ENCODE data around the gene CCDC54. TPM values are rescaled to one million over a fixed set of nuclear protein-coding genes. Genes with fewer than 3 reads are reported as not detected.

The CCDC54 gene
- total RNA-seq, 1 experiment from 2014 or later, result not detected

DNA sequence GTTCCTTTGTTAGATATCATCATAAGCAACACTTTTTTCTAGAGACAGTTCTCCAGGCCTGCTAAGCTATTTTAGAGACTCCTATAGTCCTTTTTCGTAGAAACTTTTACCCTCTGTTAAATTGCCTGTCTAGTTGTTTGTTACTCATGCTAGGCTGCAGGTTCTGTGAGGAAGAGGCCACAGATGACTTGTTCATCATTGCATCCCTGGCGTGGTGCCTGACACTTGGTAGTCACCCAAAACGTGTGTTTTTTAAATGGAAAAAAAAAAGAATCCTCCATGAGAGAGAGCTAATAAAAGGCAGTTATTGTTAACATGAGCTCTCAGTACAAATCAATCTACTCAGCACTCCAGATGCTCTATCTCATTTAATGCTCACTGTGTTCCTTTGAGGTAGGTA lies 35.1 kb downstream of the CCDC54 start:
- no peak overlapping the region for H3K4me3 Mint-ChIP-seq
- no peaks in the 10 kb centered on the region for H3K4me1 Mint-ChIP-seq
- CTCF ChIA-PET, result interaction anchor here (1.7 to 2.5 kb wide), 4 partner anchors 9 to 177 kb away, joined by 6 to 13 read pairs (median 12); no protein-coding TSS in a partner anchor
- no peaks in the 10 kb centered on the region for H3K27me3 Mint-ChIP-seq (ENCODE audit: low read depth)
- POLR2A ChIA-PET, result interaction anchor here (1.1 kb wide), 1 partner anchor 142 kb away, joined by 3 read pairs; no protein-coding TSS in a partner anchor
- H3K9me3 Mint-ChIP-seq, result peaks cover 21% of the 10 kb centered on the region
- no peak for TF ChIP-seq ZNF396 (CRISPR knock-in tag; IDR thresholded peaks at IDR 0.05; ENCODE audit: borderline replicate concordance)
- TF ChIP-seq, protein P1, sequence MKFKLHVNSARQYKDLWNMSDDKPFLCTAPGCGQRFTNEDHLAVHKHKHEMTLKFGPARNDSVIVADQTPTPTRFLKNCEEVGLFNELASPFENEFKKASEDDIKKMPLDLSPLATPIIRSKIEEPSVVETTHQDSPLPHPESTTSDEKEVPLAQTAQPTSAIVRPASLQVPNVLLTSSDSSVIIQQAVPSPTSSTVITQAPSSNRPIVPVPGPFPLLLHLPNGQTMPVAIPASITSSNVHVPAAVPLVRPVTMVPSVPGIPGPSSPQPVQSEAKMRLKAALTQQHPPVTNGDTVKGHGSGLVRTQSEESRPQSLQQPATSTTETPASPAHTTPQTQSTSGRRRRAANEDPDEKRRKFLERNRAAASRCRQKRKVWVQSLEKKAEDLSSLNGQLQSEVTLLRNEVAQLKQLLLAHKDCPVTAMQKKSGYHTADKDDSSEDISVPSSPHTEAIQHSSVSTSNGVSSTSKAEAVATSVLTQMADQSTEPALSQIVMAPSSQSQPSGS (CRISPR knock-in tag; IDR thresholded peaks at IDR 0.05; ENCODE audit: borderline replicate concordance, low read depth), result no peak
- no peak for TF ChIP-seq PRRX2 (CRISPR knock-in tag; IDR thresholded peaks at IDR 0.05)
- no peak for TF ChIP-seq ZNF263 (CRISPR knock-in tag; IDR thresholded peaks at IDR 0.05; ENCODE audit: low read depth)
- no peak for TF ChIP-seq TEAD1 (CRISPR knock-in tag; IDR thresholded peaks at IDR 0.05)
- TF ChIP-seq, protein P2, sequence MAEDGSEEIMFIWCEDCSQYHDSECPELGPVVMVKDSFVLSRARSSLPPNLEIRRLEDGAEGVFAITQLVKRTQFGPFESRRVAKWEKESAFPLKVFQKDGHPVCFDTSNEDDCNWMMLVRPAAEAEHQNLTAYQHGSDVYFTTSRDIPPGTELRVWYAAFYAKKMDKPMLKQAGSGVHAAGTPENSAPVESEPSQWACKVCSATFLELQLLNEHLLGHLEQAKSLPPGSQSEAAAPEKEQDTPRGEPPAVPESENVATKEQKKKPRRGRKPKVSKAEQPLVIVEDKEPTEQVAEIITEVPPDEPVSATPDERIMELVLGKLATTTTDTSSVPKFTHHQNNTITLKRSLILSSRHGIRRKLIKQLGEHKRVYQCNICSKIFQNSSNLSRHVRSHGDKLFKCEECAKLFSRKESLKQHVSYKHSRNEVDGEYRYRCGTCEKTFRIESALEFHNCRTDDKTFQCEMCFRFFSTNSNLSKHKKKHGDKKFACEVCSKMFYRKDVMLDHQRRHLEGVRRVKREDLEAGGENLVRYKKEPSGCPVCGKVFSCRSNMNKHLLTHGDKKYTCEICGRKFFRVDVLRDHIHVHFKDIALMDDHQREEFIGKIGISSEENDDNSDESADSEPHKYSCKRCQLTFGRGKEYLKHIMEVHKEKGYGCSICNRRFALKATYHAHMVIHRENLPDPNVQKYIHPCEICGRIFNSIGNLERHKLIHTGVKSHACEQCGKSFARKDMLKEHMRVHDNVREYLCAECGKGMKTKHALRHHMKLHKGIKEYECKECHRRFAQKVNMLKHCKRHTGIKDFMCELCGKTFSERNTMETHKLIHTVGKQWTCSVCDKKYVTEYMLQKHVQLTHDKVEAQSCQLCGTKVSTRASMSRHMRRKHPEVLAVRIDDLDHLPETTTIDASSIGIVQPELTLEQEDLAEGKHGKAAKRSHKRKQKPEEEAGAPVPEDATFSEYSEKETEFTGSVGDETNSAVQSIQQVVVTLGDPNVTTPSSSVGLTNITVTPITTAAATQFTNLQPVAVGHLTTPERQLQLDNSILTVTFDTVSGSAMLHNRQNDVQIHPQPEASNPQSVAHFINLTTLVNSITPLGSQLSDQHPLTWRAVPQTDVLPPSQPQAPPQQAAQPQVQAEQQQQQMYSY (CRISPR knock-in tag; IDR thresholded peaks at IDR 0.05), result no peak
- TF ChIP-seq, protein P3, sequence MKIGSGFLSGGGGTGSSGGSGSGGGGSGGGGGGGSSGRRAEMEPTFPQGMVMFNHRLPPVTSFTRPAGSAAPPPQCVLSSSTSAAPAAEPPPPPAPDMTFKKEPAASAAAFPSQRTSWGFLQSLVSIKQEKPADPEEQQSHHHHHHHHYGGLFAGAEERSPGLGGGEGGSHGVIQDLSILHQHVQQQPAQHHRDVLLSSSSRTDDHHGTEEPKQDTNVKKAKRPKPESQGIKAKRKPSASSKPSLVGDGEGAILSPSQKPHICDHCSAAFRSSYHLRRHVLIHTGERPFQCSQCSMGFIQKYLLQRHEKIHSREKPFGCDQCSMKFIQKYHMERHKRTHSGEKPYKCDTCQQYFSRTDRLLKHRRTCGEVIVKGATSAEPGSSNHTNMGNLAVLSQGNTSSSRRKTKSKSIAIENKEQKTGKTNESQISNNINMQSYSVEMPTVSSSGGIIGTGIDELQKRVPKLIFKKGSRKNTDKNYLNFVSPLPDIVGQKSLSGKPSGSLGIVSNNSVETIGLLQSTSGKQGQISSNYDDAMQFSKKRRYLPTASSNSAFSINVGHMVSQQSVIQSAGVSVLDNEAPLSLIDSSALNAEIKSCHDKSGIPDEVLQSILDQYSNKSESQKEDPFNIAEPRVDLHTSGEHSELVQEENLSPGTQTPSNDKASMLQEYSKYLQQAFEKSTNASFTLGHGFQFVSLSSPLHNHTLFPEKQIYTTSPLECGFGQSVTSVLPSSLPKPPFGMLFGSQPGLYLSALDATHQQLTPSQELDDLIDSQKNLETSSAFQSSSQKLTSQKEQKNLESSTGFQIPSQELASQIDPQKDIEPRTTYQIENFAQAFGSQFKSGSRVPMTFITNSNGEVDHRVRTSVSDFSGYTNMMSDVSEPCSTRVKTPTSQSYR (CRISPR knock-in tag; IDR thresholded peaks at IDR 0.05), result no peak
- no peak for TF ChIP-seq ELF4 (CRISPR knock-in tag; IDR thresholded peaks at IDR 0.05; ENCODE audit: low read depth)
- TF ChIP-seq, protein P4, sequence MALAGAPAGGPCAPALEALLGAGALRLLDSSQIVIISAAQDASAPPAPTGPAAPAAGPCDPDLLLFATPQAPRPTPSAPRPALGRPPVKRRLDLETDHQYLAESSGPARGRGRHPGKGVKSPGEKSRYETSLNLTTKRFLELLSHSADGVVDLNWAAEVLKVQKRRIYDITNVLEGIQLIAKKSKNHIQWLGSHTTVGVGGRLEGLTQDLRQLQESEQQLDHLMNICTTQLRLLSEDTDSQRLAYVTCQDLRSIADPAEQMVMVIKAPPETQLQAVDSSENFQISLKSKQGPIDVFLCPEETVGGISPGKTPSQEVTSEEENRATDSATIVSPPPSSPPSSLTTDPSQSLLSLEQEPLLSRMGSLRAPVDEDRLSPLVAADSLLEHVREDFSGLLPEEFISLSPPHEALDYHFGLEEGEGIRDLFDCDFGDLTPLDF (CRISPR knock-in tag; IDR thresholded peaks at IDR 0.05), result no peak
- TF ChIP-seq NR3C1 (CRISPR knock-in tag; conservative IDR thresholded peaks at IDR 0.05; ENCODE audit: low read depth), result no peak
- TF ChIP-seq RELA (CRISPR knock-in tag; IDR thresholded peaks at IDR 0.05; ENCODE audit: borderline replicate concordance), result no peak
- no peak for TF ChIP-seq OVOL2 (CRISPR knock-in tag; IDR thresholded peaks at IDR 0.05; ENCODE audit: borderline replicate concordance)
- TF ChIP-seq, protein P5, sequence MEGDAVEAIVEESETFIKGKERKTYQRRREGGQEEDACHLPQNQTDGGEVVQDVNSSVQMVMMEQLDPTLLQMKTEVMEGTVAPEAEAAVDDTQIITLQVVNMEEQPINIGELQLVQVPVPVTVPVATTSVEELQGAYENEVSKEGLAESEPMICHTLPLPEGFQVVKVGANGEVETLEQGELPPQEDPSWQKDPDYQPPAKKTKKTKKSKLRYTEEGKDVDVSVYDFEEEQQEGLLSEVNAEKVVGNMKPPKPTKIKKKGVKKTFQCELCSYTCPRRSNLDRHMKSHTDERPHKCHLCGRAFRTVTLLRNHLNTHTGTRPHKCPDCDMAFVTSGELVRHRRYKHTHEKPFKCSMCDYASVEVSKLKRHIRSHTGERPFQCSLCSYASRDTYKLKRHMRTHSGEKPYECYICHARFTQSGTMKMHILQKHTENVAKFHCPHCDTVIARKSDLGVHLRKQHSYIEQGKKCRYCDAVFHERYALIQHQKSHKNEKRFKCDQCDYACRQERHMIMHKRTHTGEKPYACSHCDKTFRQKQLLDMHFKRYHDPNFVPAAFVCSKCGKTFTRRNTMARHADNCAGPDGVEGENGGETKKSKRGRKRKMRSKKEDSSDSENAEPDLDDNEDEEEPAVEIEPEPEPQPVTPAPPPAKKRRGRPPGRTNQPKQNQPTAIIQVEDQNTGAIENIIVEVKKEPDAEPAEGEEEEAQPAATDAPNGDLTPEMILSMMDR (IDR thresholded peaks at IDR 0.05), result no peak
- TF ChIP-seq MXD4 (CRISPR knock-in tag; IDR thresholded peaks at IDR 0.05; ENCODE audit: borderline replicate concordance), result no peak
- TF ChIP-seq SMAD4 (CRISPR knock-in tag; IDR thresholded peaks at IDR 0.05), result no peak
- TF ChIP-seq, protein P6, sequence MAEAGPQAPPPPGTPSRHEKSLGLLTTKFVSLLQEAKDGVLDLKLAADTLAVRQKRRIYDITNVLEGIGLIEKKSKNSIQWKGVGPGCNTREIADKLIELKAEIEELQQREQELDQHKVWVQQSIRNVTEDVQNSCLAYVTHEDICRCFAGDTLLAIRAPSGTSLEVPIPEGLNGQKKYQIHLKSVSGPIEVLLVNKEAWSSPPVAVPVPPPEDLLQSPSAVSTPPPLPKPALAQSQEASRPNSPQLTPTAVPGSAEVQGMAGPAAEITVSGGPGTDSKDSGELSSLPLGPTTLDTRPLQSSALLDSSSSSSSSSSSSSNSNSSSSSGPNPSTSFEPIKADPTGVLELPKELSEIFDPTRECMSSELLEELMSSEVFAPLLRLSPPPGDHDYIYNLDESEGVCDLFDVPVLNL (CRISPR knock-in tag; IDR thresholded peaks at IDR 0.05; ENCODE audit: borderline replicate concordance, low read depth), result no peak
- TF ChIP-seq, protein P7, sequence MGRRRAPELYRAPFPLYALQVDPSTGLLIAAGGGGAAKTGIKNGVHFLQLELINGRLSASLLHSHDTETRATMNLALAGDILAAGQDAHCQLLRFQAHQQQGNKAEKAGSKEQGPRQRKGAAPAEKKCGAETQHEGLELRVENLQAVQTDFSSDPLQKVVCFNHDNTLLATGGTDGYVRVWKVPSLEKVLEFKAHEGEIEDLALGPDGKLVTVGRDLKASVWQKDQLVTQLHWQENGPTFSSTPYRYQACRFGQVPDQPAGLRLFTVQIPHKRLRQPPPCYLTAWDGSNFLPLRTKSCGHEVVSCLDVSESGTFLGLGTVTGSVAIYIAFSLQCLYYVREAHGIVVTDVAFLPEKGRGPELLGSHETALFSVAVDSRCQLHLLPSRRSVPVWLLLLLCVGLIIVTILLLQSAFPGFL (CRISPR knock-in tag; IDR thresholded peaks at IDR 0.05; ENCODE audit: borderline replicate concordance), result no peak
- no peak overlapping the region for H3K27ac Mint-ChIP-seq
- H3K36me3 Mint-ChIP-seq, result peaks cover 12% of the 10 kb centered on the region
- DNase-seq (ENCODE audit: low spot score) (no peak), ATAC-seq (no peak)
